NCI-H146 treated with DMSO at 0.1 percent for 48 hours (cell line): Measurements from ENCODE around the gene MALL.
"Not testable (repeated sequence)": the region's sequence is repeated elsewhere in the genome, so short reads cannot be mapped to it uniquely, and the experiment has no call there.

ENCODE experiments used
- DNase-seq: peaks from one replicate; lab custom pipeline; 2025; ENCODE audit not compliant: unreplicated experiment; lab: John Stamatoyannopoulos, UW

The MALL gene

GRCh38 chr2:110099471-110100225 lies 16.0 kb downstream of the MALL start:
- no peak for DNase-seq

DNA sequence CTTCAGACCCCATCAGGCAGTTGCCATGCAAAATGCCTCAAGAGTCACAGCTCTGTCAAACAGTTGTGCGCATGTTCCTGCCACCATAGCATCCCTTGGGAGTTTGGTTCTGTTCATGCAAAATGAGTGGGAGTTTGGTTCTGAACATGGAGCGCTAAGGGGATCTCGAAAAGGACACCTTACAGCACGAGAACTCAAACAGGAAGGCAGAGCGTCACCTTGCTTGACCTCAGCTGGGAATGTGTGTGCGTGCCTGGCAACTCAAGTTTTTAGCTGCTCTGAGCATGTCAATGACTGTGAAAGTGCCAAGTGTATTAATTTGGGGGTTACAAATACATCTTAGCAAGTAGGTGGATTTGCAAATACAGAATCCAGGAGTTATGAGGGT lies 16.6 kb downstream of the MALL start:
- no peak for DNase-seq

- no peak for DNase-seq
These were observed 18.0 kb downstream of the MALL start for GRCh38 chr2:110097506-110098220.

GRCh38 chr2:110095994-110096633 lies 19.5 kb downstream of the MALL start:
- no peak for DNase-seq

DNA sequence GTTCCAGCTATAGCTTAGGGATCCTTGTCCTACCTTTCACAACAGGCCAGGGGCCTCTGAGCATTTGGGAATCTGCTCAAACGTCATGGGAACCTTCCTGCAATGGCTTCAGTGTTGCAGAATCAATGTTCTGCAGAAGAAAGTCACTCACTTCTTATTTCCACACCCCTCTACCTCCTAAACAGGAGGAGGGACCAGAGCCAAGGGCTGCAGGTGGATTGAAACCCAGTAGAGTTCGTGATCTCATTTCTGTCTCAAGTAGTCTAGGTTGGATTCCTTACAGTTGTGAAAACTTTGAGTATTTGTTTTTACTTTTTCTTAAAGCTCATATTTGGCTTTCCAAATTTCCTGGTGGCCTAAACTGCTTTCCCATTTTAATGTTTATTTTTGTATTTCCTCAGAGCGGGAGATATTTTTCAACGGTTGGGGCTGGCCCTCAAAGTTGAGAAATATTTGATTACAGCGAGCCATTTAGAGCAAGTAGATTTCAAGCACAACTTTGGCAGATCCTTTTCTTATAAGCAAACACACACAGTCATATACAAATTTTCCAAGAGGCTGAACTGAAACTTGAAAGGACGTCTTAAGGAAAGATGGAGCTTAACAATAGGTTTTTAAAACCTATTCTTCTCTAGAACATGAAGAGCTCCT lies 20.6 kb downstream of the MALL start:
- DNase-seq = not testable (repeated sequence)

DNA sequence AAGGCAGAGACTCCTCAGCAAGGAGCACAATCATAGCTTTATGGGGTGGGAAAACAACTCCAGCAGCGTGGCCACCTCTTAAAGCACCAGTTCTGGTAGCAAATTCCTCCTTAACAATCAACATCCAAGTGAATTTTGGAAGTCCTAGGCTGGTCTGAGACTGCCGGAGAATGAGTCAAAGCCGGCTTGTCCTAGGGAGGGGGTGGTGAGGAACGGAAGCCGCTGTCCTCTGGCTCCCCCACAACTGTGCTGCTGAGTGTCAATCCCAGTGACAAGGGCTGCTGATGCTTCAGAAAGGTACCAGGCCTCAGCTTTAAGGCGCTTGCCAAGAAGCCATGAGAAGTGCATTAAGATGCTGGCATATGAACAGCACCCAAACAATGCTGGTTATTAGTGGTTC lies 21.7 kb downstream of the MALL start:
- not testable (repeated sequence) for DNase-seq

- DNase-seq = not testable (repeated sequence)
These were observed 25.5 kb downstream of the MALL start for GRCh38 chr2:110090164-110090563.

DNA sequence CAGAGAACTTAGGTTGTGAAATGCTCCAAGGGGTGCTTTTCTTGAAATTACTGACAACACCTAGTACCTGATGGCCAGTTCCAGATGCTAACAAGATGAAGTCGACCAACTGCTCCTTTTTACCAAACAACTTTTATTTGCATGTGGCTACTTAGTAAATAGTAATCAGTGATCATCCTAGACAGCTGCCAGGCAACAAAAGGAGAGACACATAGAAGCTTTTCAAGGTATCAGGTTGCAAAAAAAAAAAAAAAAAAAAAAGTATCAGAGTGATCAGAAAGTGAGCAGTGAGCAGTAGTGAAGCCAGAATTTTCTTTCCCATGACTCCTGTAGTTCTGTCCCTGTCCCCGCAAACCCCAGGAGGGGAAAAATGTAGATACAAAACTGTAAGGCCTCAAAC lies 31.9 kb downstream of the MALL start:
- not testable (repeated sequence) for DNase-seq

GRCh38 chr2:110083162-110083561 lies 32.5 kb downstream of the MALL start:
- DNase-seq = not testable (repeated sequence)

GRCh38 chr2:110078104-110078503 lies 37.5 kb downstream of the MALL start:
- DNase-seq = not testable (repeated sequence)

- not testable (repeated sequence) for DNase-seq
These were observed 39.7 kb downstream of the MALL start for GRCh38 chr2:110075896-110076295.

- DNase-seq = not testable (repeated sequence)
These were observed 45.8 kb downstream of the MALL start for GRCh38 chr2:110069869-110070268.

GRCh38 chr2:110068153-110068552 lies 47.5 kb downstream of the MALL start:
- DNase-seq = not testable (repeated sequence)

DNA sequence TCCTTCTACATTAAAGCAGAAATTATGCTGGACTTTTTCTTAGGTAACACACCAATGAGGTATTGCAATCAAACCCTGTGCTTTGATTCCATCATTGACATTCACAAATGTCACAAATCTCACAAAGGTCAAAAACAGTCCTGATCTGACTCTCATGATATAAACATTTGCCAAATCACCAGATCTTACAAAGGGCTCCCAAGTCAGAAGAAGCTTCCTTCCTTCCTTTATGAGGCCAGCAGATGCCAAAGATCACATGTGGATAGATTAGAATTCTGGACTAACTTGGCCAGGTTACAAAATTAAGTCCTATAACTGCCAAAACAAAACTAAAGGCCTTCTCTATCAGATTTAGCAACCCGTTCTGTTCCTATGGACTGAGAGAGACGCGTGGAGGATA lies 53.3 kb downstream of the MALL start:
- DNase-seq = not testable (repeated sequence)

- DNase-seq = not testable (repeated sequence)
These were observed 55.1 kb downstream of the MALL start for GRCh38 chr2:110060550-110060949.

GRCh38 chr2:110059694-110060358 lies 55.8 kb downstream of the MALL start:
- DNase-seq = not testable (repeated sequence)

- not testable (repeated sequence) for DNase-seq
These were observed 56.5 kb downstream of the MALL start for GRCh38 chr2:110059009-110059693.

DNA sequence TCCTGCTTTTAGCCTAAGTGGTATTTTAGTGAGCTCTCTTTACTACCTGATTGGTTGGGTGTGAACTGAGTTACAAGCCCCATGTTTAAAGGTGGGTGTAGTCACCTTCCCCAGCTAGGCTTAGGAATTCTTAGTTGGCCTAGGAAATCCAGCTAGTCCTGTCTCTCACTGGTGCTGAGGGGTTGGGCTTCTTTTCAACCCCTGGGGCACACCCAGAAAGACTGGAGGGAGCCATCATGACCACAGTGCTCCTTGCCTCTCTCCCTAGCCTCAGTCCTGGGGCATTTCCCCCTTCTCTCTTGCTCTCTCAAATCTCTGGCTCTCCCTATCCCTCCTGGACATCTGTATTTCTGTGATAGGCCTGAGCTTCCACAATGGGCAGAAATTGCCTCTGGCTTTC lies 57.6 kb downstream of the MALL start:
- not testable (repeated sequence) for DNase-seq

DNA sequence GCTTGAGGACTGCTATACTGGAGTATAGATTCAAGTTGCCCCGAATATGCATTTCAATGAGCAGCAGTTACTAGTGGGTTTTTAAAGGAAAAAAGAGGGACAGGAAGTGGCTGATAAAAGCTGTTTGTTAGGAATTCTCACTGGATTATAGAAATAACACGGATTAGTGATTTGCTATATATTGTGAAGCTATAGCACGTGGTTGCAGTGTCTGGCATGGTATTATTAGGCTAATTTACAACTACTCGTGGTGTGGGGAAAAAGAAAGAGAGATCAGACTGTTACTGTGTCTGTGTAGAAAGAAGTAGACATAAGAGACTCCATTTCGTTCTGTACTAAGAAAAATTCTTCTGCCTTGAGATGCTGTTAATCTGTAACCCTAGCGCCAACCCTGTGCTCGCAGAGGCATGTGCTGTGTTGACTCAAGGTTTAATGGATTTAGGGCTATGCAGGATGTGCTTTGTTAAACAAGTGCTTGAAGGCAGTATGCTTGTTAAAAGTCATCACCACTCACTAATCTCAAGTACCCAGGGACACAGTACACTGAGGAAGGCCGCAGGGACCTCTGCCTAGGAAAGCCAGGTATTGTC lies 59.7 kb downstream of the MALL start:
- not testable (repeated sequence) for DNase-seq
